H1 (cell line): ENCODE measurements around the gene CACNA1C. TPM values are rescaled to one million over a fixed set of nuclear protein-coding genes. Genes with fewer than 3 reads are reported as not detected.

Experiments
- ASH2L ChIP-seq: fragments of 200-600, 300-600 bp; sonication (generic); IDR thresholded peaks from one replicate; pipeline ENCODE4 v1.7.1; 2017; ENCODE audit warnings: low read length
- CEBPB ChIP-seq: IDR thresholded peaks from 2 replicates; pipeline ENCODE4 v1.6.1; 2012; ENCODE audit warnings: low read depth, low read length
- CHD2 ChIP-seq: IDR thresholded peaks from 2 replicates; pipeline ENCODE4 v1.6.1; 2012; ENCODE audit warnings: low read length, improper control_type of control experiment
- EZH2 ChIP-seq: fragments of 200-600 bp; sonication (generic); IDR thresholded peaks from 2 replicates; pipeline ENCODE4 v1.7.1; 2012; ENCODE audit warnings: low read depth, mild to moderate bottlenecking, moderate library complexity, low read length, inconsistent platforms; ENCODE audit not compliant: severe bottlenecking
- JUND ChIP-seq: IDR thresholded peaks from 2 replicates; pipeline ENCODE4 v1.6.1; 2011; ENCODE audit warnings: mild to moderate bottlenecking, improper control_type of control experiment, low read length
- ZNF274 ChIP-seq: IDR thresholded peaks from 2 replicates; pipeline ENCODE4 v1.7.0; 2012; ENCODE audit warnings: low read length, borderline replicate concordance; ENCODE audit errors: extremely low read depth
- polyA plus RNA-seq, 7 experiments: library from polyadenylated mRNA; depleted of rRNA in 3 of 7; stranded (reverse) in 5 of 7; unstranded in 2 of 7; fragments of >200 nt in 5 of 7; fragments of 200-250 nt in 2 of 7; gene quantifications; 1 replicate in 5 of 7; 2 replicates in 1 of 7; 4 replicates in 1 of 7; pipeline versions ENCODE4 v1.2.1 to v1.2.3, GENCODE V29; 2011 to 2013; ENCODE audit warnings: missing spikeins in 2 of 7, mixed read lengths in 2 of 7
- total RNA-seq: library from RNA; stranded (reverse); fragmentation: NEBNext Ultra II Directional; extraction: Animal tissue kit (Norgen Biotek cat#: 25700); gene quantifications from 2 replicates; pipeline ENCODE4 v1.2.1, GENCODE V29; 2021

CACNA1C gene
- total and polyA plus RNA-seq, 2 of the 8 experiments (the other 6 are each of a cell fraction or from before 2014, with no cell fraction given), result 1.3 TPM

GRCh38 chr12:2008677-2009076 is 44.1 kb upstream of the CACNA1C start (continued):
- TF ChIP-seq ZNF274, result no peak
- TF ChIP-seq CHD2, result no peak
- TF ChIP-seq CEBPB, result no peak
- TF ChIP-seq ASH2L, result no peak
- TF ChIP-seq EZH2, result no peak
- no peak for TF ChIP-seq JUND
